Rectal smooth muscle tissue (tissue), 1 donor: ENCODE results near the gene SAMHD1.

Experiments
- H3K27ac ChIP-seq: one replicate; pipeline ENCODE4 v1.7.0; 2013; ENCODE audit warnings: low read depth, low read length, inconsistent platforms
- H3K27me3 ChIP-seq: one replicate; pipeline ENCODE4 v1.7.0; 2013; ENCODE audit warnings: low read length; ENCODE audit not compliant: control insufficient read depth, insufficient read depth
- H3K36me3 ChIP-seq: one replicate; pipeline ENCODE4 v1.7.0; 2013; ENCODE audit warnings: low read length; ENCODE audit not compliant: control insufficient read depth, insufficient read depth
- H3K4me1 ChIP-seq: one replicate; pipeline ENCODE4 v1.7.0; 2013; ENCODE audit warnings: low read length; ENCODE audit not compliant: control insufficient read depth, insufficient read depth
- H3K4me3 ChIP-seq: one replicate; pipeline ENCODE4 v1.7.0; 2013; ENCODE audit warnings: low read length
- H3K9ac ChIP-seq: one replicate; pipeline ENCODE4 v1.7.0; 2013; ENCODE audit warnings: low read length

SAMHD1 gene

GRCh38 chr20:36890586-36890985 is 60.9 kb downstream of the SAMHD1 start:
- no peaks in the 10 kb centered on the region for H3K27me3 ChIP-seq
- H3K36me3 ChIP-seq, result peaks cover 26% of the 10 kb centered on the region

GRCh38 chr20:36888880-36889516 is 62.5 kb downstream of the SAMHD1 start:
- Histone ChIP-seq H3K36me3 (peaks cover 17% of the 10 kb centered on the region), H3K4me1 (peaks cover 4% of the 10 kb centered on the region), H3K9ac (no peak overlapping the region), H3K4me3 (no peak overlapping the region), H3K27me3 (no peaks in the 10 kb centered on the region), H3K27ac (no peak overlapping the region)

More at GRCh38 chr20:36890586-36890985, 60.9 kb downstream of the SAMHD1 start:
- H3K9ac ChIP-seq, result no peak overlapping the region
- H3K27ac ChIP-seq, result no peak overlapping the region
- H3K4me1 ChIP-seq, result peaks cover 4% of the 10 kb centered on the region
- H3K4me3 ChIP-seq, result no peak overlapping the region

- H3K36me3 ChIP-seq, result peaks cover 8% of the 10 kb centered on the region
- H3K4me1 ChIP-seq, result peaks cover 4% of the 10 kb centered on the region
- no peak overlapping the region for H3K4me3 ChIP-seq
- H3K27me3 ChIP-seq, result no peaks in the 10 kb centered on the region
- no peak overlapping the region for H3K9ac ChIP-seq
- no peak overlapping the region for H3K27ac ChIP-seq
Observed at GRCh38 chr20:36887752-36888090, 63.8 kb downstream of the SAMHD1 start.

GRCh38 chr20:36886859-36887751 is 64.4 kb downstream of the SAMHD1 start:
- H3K27ac ChIP-seq, result no peak overlapping the region
- no peaks in the 10 kb centered on the region for H3K27me3 ChIP-seq
- no peak overlapping the region for H3K9ac ChIP-seq
- H3K4me3 ChIP-seq, result peak overlapping the region; percentile 41
- peaks cover 7% of the 10 kb centered on the region for H3K36me3 ChIP-seq
- peaks cover 4% of the 10 kb centered on the region for H3K4me1 ChIP-seq

- H3K36me3 ChIP-seq, result peaks cover 4% of the 10 kb centered on the region
- no peak overlapping the region for H3K4me3 ChIP-seq
- H3K27ac ChIP-seq, result no peak overlapping the region
- H3K27me3 ChIP-seq, result no peaks in the 10 kb centered on the region
- no peak overlapping the region for H3K9ac ChIP-seq
- H3K4me1 ChIP-seq, result peaks cover 4% of the 10 kb centered on the region
Observed at GRCh38 chr20:36885356-36885755, 66.2 kb downstream of the SAMHD1 start.

GRCh38 chr20:36883977-36884535 is 67.5 kb downstream of the SAMHD1 start:
- H3K36me3 ChIP-seq, result no peaks in the 10 kb centered on the region
- H3K27ac ChIP-seq, result no peak overlapping the region
- no peaks in the 10 kb centered on the region for H3K27me3 ChIP-seq
- no peak overlapping the region for H3K4me3 ChIP-seq
- H3K4me1 ChIP-seq, result peaks cover 4% of the 10 kb centered on the region
- H3K9ac ChIP-seq, result no peak overlapping the region

GRCh38 chr20:36881888-36882287 is 69.6 kb downstream of the SAMHD1 start:
- no peak overlapping the region for H3K4me3 ChIP-seq
- no peaks in the 10 kb centered on the region for H3K36me3 ChIP-seq
- H3K9ac ChIP-seq, result no peak overlapping the region
- H3K27ac ChIP-seq, result no peak overlapping the region
- H3K4me1 ChIP-seq, result peaks cover 2% of the 10 kb centered on the region
- no peaks in the 10 kb centered on the region for H3K27me3 ChIP-seq

GRCh38 chr20:36881331-36881730 is 70.2 kb downstream of the SAMHD1 start:
- H3K27ac ChIP-seq, result no peak overlapping the region
- no peak overlapping the region for H3K4me3 ChIP-seq
- no peaks in the 10 kb centered on the region for H3K27me3 ChIP-seq
- no peaks in the 10 kb centered on the region for H3K4me1 ChIP-seq
- no peaks in the 10 kb centered on the region for H3K36me3 ChIP-seq
- no peak overlapping the region for H3K9ac ChIP-seq

GRCh38 chr20:36880741-36881250 is 70.7 kb downstream of the SAMHD1 start:
- Histone ChIP-seq H3K36me3 (no peaks in the 10 kb centered on the region), H3K27ac (no peak overlapping the region), H3K27me3 (no peaks in the 10 kb centered on the region)

GRCh38 chr20:36878941-36879340 is 72.6 kb downstream of the SAMHD1 start:
- Histone ChIP-seq H3K4me1 (no peaks in the 10 kb centered on the region), H3K27me3 (no peaks in the 10 kb centered on the region), H3K4me3 (no peak overlapping the region), H3K36me3 (no peaks in the 10 kb centered on the region), H3K9ac (no peak overlapping the region), H3K27ac (no peak overlapping the region)

More at GRCh38 chr20:36880741-36881250, 70.7 kb downstream of the SAMHD1 start:
- Histone ChIP-seq H3K4me3 (no peak overlapping the region), H3K9ac (no peak overlapping the region), H3K4me1 (no peaks in the 10 kb centered on the region)

- H3K4me3 ChIP-seq, result peak overlapping the region; percentile 64
- no peaks in the 10 kb centered on the region for H3K36me3 ChIP-seq
- H3K27ac ChIP-seq, result no peak overlapping the region
- peak overlapping the region; percentile 42 for H3K9ac ChIP-seq
- no peaks in the 10 kb centered on the region for H3K4me1 ChIP-seq
- no peaks in the 10 kb centered on the region for H3K27me3 ChIP-seq
Observed at GRCh38 chr20:36876473-36876833, 75.1 kb downstream of the SAMHD1 start.

- H3K27me3 ChIP-seq, result no peaks in the 10 kb centered on the region
- H3K9ac ChIP-seq, result peak within 1 kb of the TSS; percentile 42
- H3K4me1 ChIP-seq, result no peaks in the 10 kb centered on the region
- H3K27ac ChIP-seq, result no peak within 1 kb of the TSS
- H3K4me3 ChIP-seq, result peak within 1 kb of the TSS; percentile 64
- no peaks in the 10 kb centered on the region for H3K36me3 ChIP-seq
Observed at GRCh38 chr20:36875702-36876472, 75.6 kb downstream of the SAMHD1 start, which contains the start of gene TLDC2. TSS of gene TLDC2 (plus strand) at chr20:36876138. CDS start at chr20:36876175, 37 bp downstream.
